Choroid plexus epithelial cell (primary cell): ENCODE measurements around the gene SPECC1L.
A peak's percentile ranks its signal among the peaks of the same experiment; 100 is the strongest.
"Not testable (repeated sequence)": the region's sequence is repeated elsewhere in the genome, so short reads cannot be mapped to it uniquely, and the experiment has no call there.

ENCODE experiments used
- DNase-seq: peaks from one replicate; pipeline ENCODE4 v3.0.0-alpha.2; 2010; ENCODE audit warnings: low read depth
- H3K4me3 ChIP-seq: 2 replicates; pipeline ENCODE4 v1.5.1; 2011; ENCODE audit warnings: low read depth, mild to moderate bottlenecking, control low read depth, low read length, moderate library complexity
- TF ChIP-seq, protein P1 (sequence below): conservative IDR thresholded peaks from 2 replicates; pipeline ENCODE4 v1.5.1; 2011; ENCODE audit warnings: low read depth, mild to moderate bottlenecking, control low read depth, inconsistent platforms, low read length, moderate library complexity

Gene SPECC1L

GRCh38 chr22:24282401-24282800 is 11.8 kb downstream of the SPECC1L start:
- no peak for DNase-seq
- no peak overlapping the region for H3K4me3 ChIP-seq
- TF ChIP-seq, protein P1, sequence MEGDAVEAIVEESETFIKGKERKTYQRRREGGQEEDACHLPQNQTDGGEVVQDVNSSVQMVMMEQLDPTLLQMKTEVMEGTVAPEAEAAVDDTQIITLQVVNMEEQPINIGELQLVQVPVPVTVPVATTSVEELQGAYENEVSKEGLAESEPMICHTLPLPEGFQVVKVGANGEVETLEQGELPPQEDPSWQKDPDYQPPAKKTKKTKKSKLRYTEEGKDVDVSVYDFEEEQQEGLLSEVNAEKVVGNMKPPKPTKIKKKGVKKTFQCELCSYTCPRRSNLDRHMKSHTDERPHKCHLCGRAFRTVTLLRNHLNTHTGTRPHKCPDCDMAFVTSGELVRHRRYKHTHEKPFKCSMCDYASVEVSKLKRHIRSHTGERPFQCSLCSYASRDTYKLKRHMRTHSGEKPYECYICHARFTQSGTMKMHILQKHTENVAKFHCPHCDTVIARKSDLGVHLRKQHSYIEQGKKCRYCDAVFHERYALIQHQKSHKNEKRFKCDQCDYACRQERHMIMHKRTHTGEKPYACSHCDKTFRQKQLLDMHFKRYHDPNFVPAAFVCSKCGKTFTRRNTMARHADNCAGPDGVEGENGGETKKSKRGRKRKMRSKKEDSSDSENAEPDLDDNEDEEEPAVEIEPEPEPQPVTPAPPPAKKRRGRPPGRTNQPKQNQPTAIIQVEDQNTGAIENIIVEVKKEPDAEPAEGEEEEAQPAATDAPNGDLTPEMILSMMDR = no peak

DNA sequence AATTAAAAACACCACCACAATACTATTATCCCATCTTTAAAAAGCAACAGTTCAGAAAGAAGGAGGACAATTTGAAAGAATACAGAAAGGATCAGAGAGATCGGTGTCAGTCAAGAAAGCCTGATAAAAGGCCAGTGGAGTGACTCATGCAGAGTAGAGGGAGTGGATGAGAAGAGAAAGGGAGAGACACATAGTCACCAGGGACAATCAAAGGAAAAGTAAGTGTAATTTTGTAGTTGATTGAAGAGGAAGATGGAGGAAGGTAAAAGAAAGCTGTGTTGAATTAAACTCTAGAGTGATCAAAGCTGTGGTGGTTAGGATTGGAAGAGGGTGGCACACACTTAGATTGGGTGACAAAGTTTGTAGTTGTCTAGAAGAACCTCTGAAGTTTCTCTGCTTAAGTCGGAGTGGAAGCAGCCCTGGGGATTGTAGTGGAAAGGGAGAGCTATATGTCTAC is 14.1 kb downstream of the SPECC1L start:
- DNase-seq = no peak
- H3K4me3 ChIP-seq = no peak overlapping the region
- TF ChIP-seq, protein P1 = no peak

GRCh38 chr22:24285245-24285644 is 14.6 kb downstream of the SPECC1L start:
- TF ChIP-seq, protein P1 = no peak
- H3K4me3 ChIP-seq = no peak overlapping the region
- no peak for DNase-seq

- not testable (repeated sequence) for H3K4me3 ChIP-seq
Measured at GRCh38 chr22:24287212-24287611, 16.6 kb downstream of the SPECC1L start.

GRCh38 chr22:24287801-24288200 is 17.2 kb downstream of the SPECC1L start:
- H3K4me3 ChIP-seq, DNase-seq: not testable (repeated sequence)

More at GRCh38 chr22:24287212-24287611, 16.6 kb downstream of the SPECC1L start:
- not testable (repeated sequence) for DNase-seq

DNA sequence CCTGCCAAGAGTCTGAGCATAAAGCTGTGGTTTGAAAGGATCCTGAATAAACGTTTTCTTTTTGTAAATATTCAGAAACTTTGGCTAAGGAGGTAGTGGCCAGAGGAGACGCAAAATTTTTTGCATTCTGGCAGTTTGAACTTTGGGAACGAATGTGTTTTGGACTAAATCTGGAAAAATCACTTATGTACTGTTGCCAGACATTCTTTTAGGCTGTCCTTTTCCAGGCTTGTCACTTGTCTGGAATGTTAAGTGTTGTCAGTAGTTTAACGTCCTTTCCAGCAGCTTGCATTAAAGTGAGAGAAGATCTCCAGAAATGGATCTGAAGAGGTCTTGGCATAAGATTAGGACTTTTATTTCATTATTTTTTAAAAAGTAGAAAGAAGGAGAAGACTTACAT is 18.5 kb downstream of the SPECC1L start:
- peak; percentile 63 for DNase-seq

GRCh38 chr22:24289741-24290163 is 19.1 kb downstream of the SPECC1L start:
- DNase-seq = no peak
- TF ChIP-seq, protein P1 = no peak
- no peak overlapping the region for H3K4me3 ChIP-seq

More for the DNA sequence above, 18.5 kb downstream of the SPECC1L start:
- TF ChIP-seq, protein P1 = no peak
- H3K4me3 ChIP-seq = no peak overlapping the region

- DNase-seq = no peak
- H3K4me3 ChIP-seq = no peak overlapping the region
- TF ChIP-seq, protein P1 = no peak
Measured at GRCh38 chr22:24290459-24290858, 19.8 kb downstream of the SPECC1L start.
